Measurements from ENCODE around the gene ACSL5.
"Not testable (repeated sequence)": the region's sequence is repeated elsewhere in the genome, so short reads cannot be mapped to it uniquely, and the experiment has no call there.

The ACSL5 gene

GRCh38 chr10:112351146-112351545 lies 22.8 kb upstream of the ACSL5 start:
- no peak for DNase-seq (ENCODE audit: low spot score)

GRCh38 chr10:112352044-112352443 lies 21.9 kb upstream of the ACSL5 start:
- DNase-seq (ENCODE audit: low spot score), result no peak

DNA sequence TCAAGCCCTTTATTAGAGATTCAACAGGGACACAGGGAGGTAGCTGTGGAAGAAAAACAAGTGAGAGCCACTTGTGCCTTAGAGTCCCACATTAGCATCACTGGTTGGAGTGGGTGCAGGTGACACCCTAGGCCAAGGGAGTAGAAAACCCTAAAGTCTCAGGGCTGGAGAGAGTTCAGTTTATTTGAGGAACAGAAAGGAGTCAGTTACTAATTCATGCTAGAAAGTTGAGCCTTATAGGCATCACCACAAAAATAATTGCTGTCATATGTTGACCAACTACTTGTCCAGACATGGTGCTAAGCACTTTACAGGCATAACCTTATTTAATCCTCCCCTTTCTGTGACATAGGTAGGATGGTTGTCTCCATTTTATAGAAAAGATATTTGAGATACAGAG lies 20.9 kb upstream of the ACSL5 start:
- no peak for DNase-seq (ENCODE audit: low spot score)

DNA sequence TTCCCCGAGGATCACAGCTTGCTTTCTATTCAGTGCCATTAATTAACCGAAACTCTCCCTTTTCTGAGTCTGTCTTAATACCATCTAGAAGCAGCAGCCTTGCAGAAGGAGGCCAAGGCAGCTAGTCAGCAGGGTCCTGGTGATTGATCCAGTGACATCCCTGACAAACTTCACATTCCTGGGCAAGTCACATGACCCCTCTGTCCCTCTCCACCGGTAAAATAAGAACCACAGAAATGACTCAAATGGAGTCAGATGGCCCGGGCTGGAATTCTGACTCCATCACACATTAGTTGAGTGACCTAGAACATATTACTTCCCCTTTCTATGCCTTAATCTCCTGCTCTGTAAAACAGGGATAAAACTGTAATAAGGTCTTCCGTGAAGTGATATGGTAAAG lies 17.2 kb upstream of the ACSL5 start:
- DNase-seq (ENCODE audit: low spot score), result no peak

- DNase-seq (ENCODE audit: low spot score), result no peak
Observed at GRCh38 chr10:112359606-112360307, 14.2 kb upstream of the ACSL5 start.

- DNase-seq (ENCODE audit: low spot score), result no peak
Observed at GRCh38 chr10:112360308-112361270, 13.3 kb upstream of the ACSL5 start.

DNA sequence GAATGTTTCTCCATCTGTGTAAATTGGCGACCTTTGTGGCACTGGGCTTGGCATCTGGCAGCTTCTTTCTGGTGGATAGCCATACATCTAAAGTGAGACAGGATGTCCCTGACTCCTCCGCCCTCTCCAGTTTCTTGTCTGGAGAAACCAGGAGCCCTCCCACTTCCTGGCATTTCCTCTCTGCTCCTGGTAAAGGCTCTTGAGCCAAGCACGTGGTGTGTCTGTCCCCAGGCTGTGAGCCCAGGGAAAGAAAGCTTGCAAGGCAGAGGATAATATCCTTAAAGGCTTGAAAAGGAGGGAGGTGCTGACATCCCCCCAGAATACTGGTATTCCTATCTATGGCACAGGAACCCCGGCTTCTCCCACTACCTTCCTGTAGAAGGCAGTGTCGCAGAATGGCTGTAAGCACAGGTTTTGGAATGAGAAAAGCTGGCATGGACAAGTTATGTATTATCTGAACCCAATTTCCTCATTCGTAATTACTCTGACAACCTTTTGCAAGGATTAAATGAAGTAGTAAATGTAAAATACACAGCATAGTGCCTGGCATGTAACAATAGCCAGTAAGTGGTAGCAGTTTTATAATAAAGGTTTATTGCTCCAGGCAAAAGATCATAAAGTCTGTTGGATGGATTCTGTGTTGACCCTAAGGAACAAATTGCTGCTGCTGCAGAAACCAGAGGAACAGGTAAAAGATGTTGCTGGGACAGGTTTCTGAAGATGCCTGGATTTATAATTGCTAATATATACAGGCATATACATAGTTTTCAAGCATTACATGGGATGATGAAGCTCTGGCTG lies 11.8 kb upstream of the ACSL5 start:
- DNase-seq (ENCODE audit: low spot score), result no peak

GRCh38 chr10:112362833-112363232 lies 11.1 kb upstream of the ACSL5 start:
- no peak for DNase-seq (ENCODE audit: low spot score)

DNA sequence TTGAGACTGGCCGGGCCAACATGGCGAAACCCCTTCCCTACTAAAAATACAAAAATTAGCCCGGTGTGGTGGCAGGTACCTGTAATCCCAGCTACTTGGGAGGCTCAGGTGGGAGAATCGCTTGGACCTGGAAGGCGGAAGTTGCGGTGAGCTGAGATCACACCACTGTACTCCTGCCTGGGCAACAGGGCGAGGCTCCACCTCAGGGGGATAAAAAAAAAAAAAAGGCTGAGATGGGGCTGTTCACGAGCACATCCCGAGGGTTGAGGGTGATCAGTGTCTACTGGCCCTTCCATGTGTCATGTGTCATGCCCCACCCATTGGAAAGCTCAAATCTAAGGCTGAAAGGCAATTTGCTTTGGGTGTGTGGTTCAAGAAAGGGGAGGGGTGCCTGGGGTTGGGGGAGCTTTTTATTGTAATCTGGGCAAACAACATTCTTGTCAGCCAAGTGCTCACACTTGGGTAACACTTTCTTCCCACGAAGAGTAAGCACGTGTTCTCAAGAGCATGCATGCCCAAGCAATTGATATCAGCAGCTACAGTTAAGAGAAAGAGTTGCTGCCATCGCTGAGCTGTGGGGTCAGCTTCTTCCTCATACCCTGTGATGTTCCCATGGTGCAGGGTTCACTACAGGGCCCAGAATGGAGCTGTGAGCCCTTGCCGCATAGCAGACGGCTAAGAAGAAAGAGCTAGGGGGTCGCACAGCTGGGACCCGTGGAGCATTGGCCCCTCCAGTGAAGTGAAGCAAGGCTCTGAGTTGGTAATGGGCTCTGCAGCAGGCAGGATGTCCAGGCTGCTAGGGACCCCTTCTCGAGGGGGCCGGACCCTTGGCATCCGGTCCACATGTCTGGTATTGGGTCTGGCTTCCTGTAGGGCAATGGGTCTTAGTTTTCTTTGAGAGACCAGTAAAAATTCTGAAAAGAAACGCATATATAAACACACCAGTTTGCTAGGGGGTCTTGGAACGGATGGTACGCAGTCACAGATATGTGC lies 9.9 kb upstream of the ACSL5 start:
- DNase-seq (ENCODE audit: low spot score), result no peak

- no peak for DNase-seq (ENCODE audit: low spot score)
Observed at GRCh38 chr10:112365014-112365432, 8.9 kb upstream of the ACSL5 start.

DNA sequence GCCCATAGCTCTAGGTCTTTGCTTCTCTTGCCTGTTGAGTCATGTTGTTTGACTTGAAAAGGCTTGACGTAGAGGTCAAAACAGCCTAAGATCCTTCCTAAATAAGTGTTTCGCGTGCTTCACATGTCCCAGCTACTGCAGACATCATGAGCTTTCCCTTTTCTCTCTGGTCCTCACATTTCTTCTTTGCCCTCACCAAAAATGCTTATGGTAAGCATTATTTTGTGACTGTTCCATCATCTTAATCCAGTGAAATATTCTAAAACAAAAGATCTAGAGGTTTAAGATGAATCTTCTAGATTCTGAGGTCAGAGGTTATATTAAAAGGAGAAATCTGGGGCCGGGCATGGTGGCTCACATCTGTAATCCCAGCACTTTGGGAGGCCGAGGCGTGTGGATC lies 8.5 kb upstream of the ACSL5 start:
- no peak for DNase-seq (ENCODE audit: low spot score)

- DNase-seq (ENCODE audit: low spot score), result no peak
Observed at GRCh38 chr10:112366992-112367391, 6.9 kb upstream of the ACSL5 start.

GRCh38 chr10:112367516-112367915 lies 6.4 kb upstream of the ACSL5 start:
- DNase-seq (ENCODE audit: low spot score), result no peak

- DNase-seq (ENCODE audit: low spot score), result no peak
Observed at GRCh38 chr10:112369495-112370423, 4.2 kb upstream of the ACSL5 start.

GRCh38 chr10:112370424-112370819 lies 3.5 kb upstream of the ACSL5 start:
- no peak for DNase-seq (ENCODE audit: low spot score)

- DNase-seq (ENCODE audit: low spot score), result not testable (repeated sequence)
Observed at GRCh38 chr10:112371326-112371725, 2.6 kb upstream of the ACSL5 start.

GRCh38 chr10:112372182-112372810 lies 1.6 kb upstream of the ACSL5 start:
- not testable (repeated sequence) for DNase-seq (ENCODE audit: low spot score)

GRCh38 chr10:112374724-112375541 lies 1.0 kb downstream of the ACSL5 start:
- peak; percentile 13 for DNase-seq (ENCODE audit: low spot score)

All from hematopoietic multipotent progenitor cell treated with erythropoietin and hydrocortisone succinate and interleukin-3 and kit ligand, for 17 days (in vitro differentiated cells).